H1 (cell line): ENCODE results near the gene SEMA6A. TPM values are rescaled to one million over a fixed set of nuclear protein-coding genes. Genes with fewer than 3 reads are reported as not detected.

Experiments
- CTCF ChIA-PET: fragments of 300-600 bp; sonication (Branson Sonifier 250); formaldehyde crosslinking; loops from one replicate; lab custom pipeline; 2021; ENCODE audit not compliant: partially characterized antibody; lab: Charles Lee
- POLR2A ChIA-PET: fragments of 300-600 bp; sonication (Branson Sonifier 250); formaldehyde crosslinking; loops from one replicate; lab custom pipeline; 2021; ENCODE audit warnings: inconsistent platforms; ENCODE audit not compliant: partially characterized antibody; lab: Charles Lee
- DNase-seq, 2 experiments: peaks; one replicate each; pipeline versions ENCODE4 v3.0.0 to v3.0.0-alpha.2; 2010 to 2022; ENCODE audit warnings: low spot score in 2 of 2, low read depth in 1 of 2, mixed read lengths in 1 of 2
- FAIRE-seq: peaks from 2 replicates; lab custom pipeline; 2011; peaks lifted over from hg19 to GRCh38; lab: Jason Lieb, UNC
- H2AFZ ChIP-seq: 2 replicates; pipeline ENCODE4 v1.8.1; 2012; ENCODE audit warnings: low read length, inconsistent platforms
- H2AK5ac ChIP-seq: 2 replicates; pipeline ENCODE4 v1.6.1; 2013; ENCODE audit warnings: low read depth, low read length
- H2BK120ac ChIP-seq: replicated peaks from 2 replicates; pipeline ENCODE3; 2013; ENCODE audit warnings: low read depth, low read length, inconsistent platforms
- H2BK12ac ChIP-seq: 2 replicates; pipeline ENCODE4 v1.6.1; 2013; ENCODE audit warnings: low read depth, low read length
- H2BK15ac ChIP-seq: 2 replicates; pipeline ENCODE4 v1.6.1; 2013; ENCODE audit warnings: low read length
- H2BK20ac ChIP-seq: 2 replicates; pipeline ENCODE4 v1.6.1; 2013; ENCODE audit warnings: low read length
- H2BK5ac ChIP-seq: 2 replicates; pipeline ENCODE4 v1.6.1; 2013; ENCODE audit warnings: low read depth, low read length
- H3K14ac ChIP-seq: 2 replicates; pipeline ENCODE4 v1.6.1; 2013; ENCODE audit warnings: inconsistent platforms; ENCODE audit not compliant: insufficient read length
- H3K18ac ChIP-seq: 2 replicates; pipeline ENCODE4 v1.6.1; 2013; ENCODE audit warnings: low read length; ENCODE audit errors: extremely low read depth
- H3K23ac ChIP-seq: 2 replicates; pipeline ENCODE4 v1.6.1; 2013; ENCODE audit warnings: inconsistent platforms; ENCODE audit not compliant: insufficient read length
- H3K23me2 ChIP-seq: 2 replicates; pipeline ENCODE4 v1.6.1; 2013; ENCODE audit warnings: low read depth, low read length
- H3K27ac ChIP-seq: 2 replicates; pipeline ENCODE4 v1.6.1; 2011; ENCODE audit warnings: low read depth, low read length, inconsistent platforms
- H3K27me3 ChIP-seq, 4 experiments: replicated peaks in 1 of 4; 1 replicate in 1 of 4; 2 replicates in 3 of 4; pipeline versions ENCODE4 v1.6.1 to v1.8.1; 2011 to 2013; ENCODE audit warnings: low read length in 3 of 4, mild to moderate bottlenecking in 3 of 4, inconsistent platforms in 2 of 4, mixed read lengths in 2 of 4, moderate library complexity in 1 of 4; ENCODE audit not compliant: control insufficient read depth in 3 of 4, insufficient read depth in 3 of 4; ENCODE audit errors: extremely low read depth in 1 of 4
- H3K36me3 ChIP-seq, 4 experiments: 2 replicates each; pipeline versions ENCODE4 v1.6.1 to v1.8.1; 2011 to 2013; ENCODE audit warnings: mild to moderate bottlenecking in 4 of 4, low read length in 3 of 4, moderate library complexity in 2 of 4, control low read depth in 1 of 4, inconsistent platforms in 1 of 4; ENCODE audit not compliant: insufficient read depth in 4 of 4, control insufficient read depth in 2 of 4
- H3K4ac ChIP-seq: replicated peaks from 2 replicates; pipeline ENCODE3; 2013; ENCODE audit warnings: low read length, low read depth, mixed read lengths, inconsistent platforms; ENCODE audit not compliant: insufficient read length
- H3K4me1 ChIP-seq, 4 experiments: replicated peaks in 1 of 4; 1 replicate in 1 of 4; 2 replicates in 3 of 4; pipeline versions ENCODE4 v1.6.1 to v1.8.1; 2011 to 2013; ENCODE audit warnings: low read length in 3 of 4, inconsistent platforms in 2 of 4, mixed read lengths in 1 of 4; ENCODE audit not compliant: insufficient read depth in 4 of 4, control insufficient read depth in 3 of 4
- H3K4me2 ChIP-seq, 2 experiments: 2 replicates each; pipeline versions ENCODE4 v1.6.1 to v1.8.1; 2011 to 2013; ENCODE audit warnings: low read depth in 2 of 2, low read length in 2 of 2, control low read depth in 1 of 2, inconsistent platforms in 1 of 2, mild to moderate bottlenecking in 1 of 2; ENCODE audit not compliant: insufficient read depth in 1 of 2
- H3K4me3 ChIP-seq, 4 experiments: fragments of 200-600, 300-600 bp in 1 of 4; sonication (generic), shearing (Covaris generic), sonication (Bioruptor Twin) in 1 of 4; 2 replicates each; pipeline versions ENCODE4 v1.5.1 to v1.8.1; 2011 to 2016; ENCODE audit warnings: low read length in 4 of 4, low read depth in 3 of 4, control low read depth in 2 of 4, inconsistent platforms in 2 of 4, mild to moderate bottlenecking in 2 of 4, mixed read lengths in 1 of 4, moderate library complexity in 1 of 4; ENCODE audit not compliant: insufficient read depth in 2 of 4; ENCODE audit errors: extremely low read depth in 1 of 4
- H3K56ac ChIP-seq: replicated peaks from 2 replicates; pipeline ENCODE3; 2013; ENCODE audit warnings: low read depth, mild to moderate bottlenecking, mixed read lengths, low read length, inconsistent platforms; ENCODE audit not compliant: insufficient read length
- H3K79me1 ChIP-seq: 2 replicates; pipeline ENCODE4 v1.6.1; 2013; ENCODE audit warnings: low read depth, low read length, control low read depth
- H3K79me2 ChIP-seq, 2 experiments: 2 replicates each; pipeline versions ENCODE4 v1.6.1 to v1.8.1; 2012 to 2013; ENCODE audit warnings: low read length in 2 of 2, mild to moderate bottlenecking in 2 of 2, inconsistent platforms in 1 of 2; ENCODE audit not compliant: insufficient read depth in 2 of 2, control insufficient read depth in 1 of 2
- H3K9ac ChIP-seq, 4 experiments: replicated peaks in 1 of 4; 1 replicate in 1 of 4; 2 replicates in 3 of 4; pipeline versions ENCODE4 v1.6.1 to v1.8.1; 2011 to 2013; ENCODE audit warnings: low read depth in 3 of 4, low read length in 3 of 4, control low read depth in 2 of 4, mild to moderate bottlenecking in 2 of 4, moderate library complexity in 2 of 4, inconsistent platforms in 1 of 4; ENCODE audit errors: extremely low read depth in 1 of 4
- H3K9me3 ChIP-seq, 2 experiments: 2 replicates each; pipeline versions ENCODE4 v1.6.1 to v1.8.1; 2012 to 2013; ENCODE audit warnings: mild to moderate bottlenecking in 2 of 2, moderate library complexity in 2 of 2, control low read depth in 1 of 2, inconsistent platforms in 1 of 2, low read depth in 1 of 2, low read length in 1 of 2, mixed read lengths in 1 of 2; ENCODE audit not compliant: insufficient read depth in 2 of 2
- H4K20me1 ChIP-seq, 2 experiments: replicated peaks in 1 of 2; 2 replicates each; pipeline versions ENCODE3 to v1.8.1; 2011 to 2013; ENCODE audit warnings: inconsistent platforms in 2 of 2, low read length in 2 of 2, mild to moderate bottlenecking in 1 of 2; ENCODE audit not compliant: insufficient read depth in 2 of 2, control insufficient read depth in 1 of 2
- H4K5ac ChIP-seq: 2 replicates; pipeline ENCODE4 v1.6.1; 2013; ENCODE audit warnings: low read length, low read depth, mixed read lengths, inconsistent platforms; ENCODE audit not compliant: insufficient read length
- H4K8ac ChIP-seq: 2 replicates; pipeline ENCODE4 v1.8.0; 2013; ENCODE audit warnings: mild to moderate bottlenecking, moderate library complexity, low read length, inconsistent platforms; ENCODE audit not compliant: insufficient read depth; ENCODE audit errors: extremely low read depth
- H4K91ac ChIP-seq: replicated peaks from 2 replicates; pipeline ENCODE3; 2013; ENCODE audit warnings: low read length, mixed read lengths, inconsistent platforms; ENCODE audit not compliant: insufficient read length
- ATF3 ChIP-seq: IDR thresholded peaks from 2 replicates; pipeline ENCODE4 v1.6.1; 2011; ENCODE audit warnings: low read depth, mild to moderate bottlenecking, low read length; ENCODE audit not compliant: insufficient read depth
- BRCA1 ChIP-seq: IDR thresholded peaks from 2 replicates; pipeline ENCODE4 v1.6.1; 2012; ENCODE audit warnings: low read depth, low read length, improper control_type of control experiment
- CTCF ChIP-seq, 3 experiments: IDR thresholded peaks; 1 replicate in 2 of 3; 2 replicates in 1 of 3; pipeline versions ENCODE4 v1.5.1 to v1.6.1; 2011; ENCODE audit warnings: low read length in 3 of 3, mild to moderate bottlenecking in 3 of 3, inconsistent platforms in 2 of 3, low read depth in 1 of 3, moderate library complexity in 1 of 3; ENCODE audit not compliant: insufficient read depth in 1 of 3; ENCODE audit errors: control extremely low read depth in 1 of 3
- EZH2 ChIP-seq: fragments of 200-600 bp; sonication (generic); IDR thresholded peaks from 2 replicates; pipeline ENCODE4 v1.7.1; 2012; ENCODE audit warnings: low read depth, mild to moderate bottlenecking, moderate library complexity, low read length, inconsistent platforms; ENCODE audit not compliant: severe bottlenecking
- GABPA ChIP-seq: IDR thresholded peaks from 2 replicates; pipeline ENCODE4 v1.6.1; 2011; ENCODE audit warnings: mild to moderate bottlenecking, low read length, moderate library complexity, borderline replicate concordance; ENCODE audit not compliant: insufficient read depth
- MAFK ChIP-seq: IDR thresholded peaks from 2 replicates; pipeline ENCODE4 v1.6.1; 2012; ENCODE audit warnings: low read depth, mild to moderate bottlenecking, improper control_type of control experiment, low read length
- MAX ChIP-seq: IDR thresholded peaks from 2 replicates; pipeline ENCODE4 v1.6.1; 2012; ENCODE audit warnings: inconsistent platforms
- POU5F1 ChIP-seq: IDR thresholded peaks from 2 replicates; pipeline ENCODE4 v1.6.1; 2011; ENCODE audit warnings: low read depth, mild to moderate bottlenecking, low read length, moderate library complexity
- SIX5 ChIP-seq: IDR thresholded peaks from 2 replicates; pipeline ENCODE4 v1.6.1; 2011; ENCODE audit warnings: mild to moderate bottlenecking, low read depth, low read length
- SP2 ChIP-seq: IDR thresholded peaks from 2 replicates; pipeline ENCODE4 v1.6.1; 2012; ENCODE audit warnings: mild to moderate bottlenecking, low read length, inconsistent platforms
- SRF ChIP-seq: IDR thresholded peaks from 2 replicates; pipeline ENCODE4 v1.6.1; 2011; ENCODE audit warnings: mild to moderate bottlenecking, low read depth, low read length, moderate library complexity
- WGBS, 2 experiments: shearing (Covaris generic) in 1 of 2; methylation state at CpG; one replicate each; pipeline versions ENCODE4 v1.1.6 to v1.1.7; 2013 to 2015; ENCODE audit warnings: low lambda C conversion rate in 2 of 2, mixed read lengths in 2 of 2, inconsistent platforms in 1 of 2, low coverage in 1 of 2, missing lambda C conversion rate in 1 of 2; ENCODE audit not compliant: insufficient replicate concordance in 2 of 2, insufficient coverage in 1 of 2, insufficient read length in 1 of 2; ENCODE audit errors: extremely low coverage in 1 of 2, missing lambda C conversion rate in 1 of 2; 5-methylcytosine and 5-hydroxymethylcytosine counted together
- polyA plus RNA-seq, 7 experiments: library from polyadenylated mRNA; depleted of rRNA in 3 of 7; stranded (reverse) in 5 of 7; unstranded in 2 of 7; fragments of >200 nt in 5 of 7; fragments of 200-250 nt in 2 of 7; gene quantifications; 1 replicate in 5 of 7; 2 replicates in 1 of 7; 4 replicates in 1 of 7; pipeline versions ENCODE4 v1.2.1 to v1.2.3, GENCODE V29; 2011 to 2013; ENCODE audit warnings: missing spikeins in 2 of 7, mixed read lengths in 2 of 7
- total RNA-seq: library from RNA; stranded (reverse); fragmentation: NEBNext Ultra II Directional; extraction: Animal tissue kit (Norgen Biotek cat#: 25700); gene quantifications from 2 replicates; pipeline ENCODE4 v1.2.1, GENCODE V29; 2021

Gene SEMA6A
- total and polyA plus RNA-seq, 2 of the 8 experiments (the other 6 are each of a cell fraction or from before 2014, with no cell fraction given), result 78.3 to 277 TPM

- H3K36me3 ChIP-seq, result no peaks in the 10 kb centered on the region
- H4K5ac ChIP-seq, result no peak overlapping the region
- no peak overlapping the region for H3K27ac ChIP-seq
- no peak overlapping the region for H3K9ac ChIP-seq
- no peak overlapping the region for H2BK20ac ChIP-seq
- H3K14ac ChIP-seq, result no peak overlapping the region
- no peak overlapping the region for H3K23ac ChIP-seq
- FAIRE-seq (no peak), DNase-seq (no peak)
- H3K4ac ChIP-seq, result no peak overlapping the region
- H3K9me3 ChIP-seq, result no peaks in the 10 kb centered on the region
- no peak overlapping the region for H2BK5ac ChIP-seq
- H3K79me2 ChIP-seq, result no peaks in the 10 kb centered on the region
- H2BK12ac ChIP-seq, result no peak overlapping the region
- H4K20me1 ChIP-seq, result no peaks in the 10 kb centered on the region
- H3K79me1 ChIP-seq, result no peaks in the 10 kb centered on the region; the same call in 1 of the 2 replicates
- no peak overlapping the region for H3K56ac ChIP-seq
- no peaks in the 10 kb centered on the region for H3K27me3 ChIP-seq
- no peak overlapping the region for H3K18ac ChIP-seq
- H2AK5ac ChIP-seq, result no peak overlapping the region
- no peak overlapping the region for H2AFZ ChIP-seq
- H3K4me2 ChIP-seq, result no peak overlapping the region
- no peak overlapping the region for H4K8ac ChIP-seq
- H3K23me2 ChIP-seq, result no peaks in the 10 kb centered on the region
- 95% methylated on average over 5 of the region's 5 CpGs; no CpG with 5 or more reads in 1 of the 2 experiments for WGBS, 2 experiments
- H3K4me3 ChIP-seq, result no peak overlapping the region
- no peak overlapping the region for H4K91ac ChIP-seq
- H3K4me1 ChIP-seq, result no peaks in the 10 kb centered on the region
- no peak overlapping the region for H2BK15ac ChIP-seq
- ChIA-PET POLR2A (no interaction called here), CTCF (interaction anchor here (0.7 to 1.3 kb wide), 3 partner anchors 15 to 41 kb away, joined by 3 read pairs; no protein-coding TSS in a partner anchor)
- H2BK120ac ChIP-seq, result no peak overlapping the region
- TF ChIP-seq SRF (no peak), GABPA (no peak), CTCF (IDR thresholded peaks at IDR 0.05; ENCODE audit: control extremely low read depth in 1 of 3, insufficient read depth in 1 of 3, low read depth in 1 of 3, low read length in 3 of 3) (no peak), MAX (no peak), MAFK (no peak), ATF3 (no peak), POU5F1 (no peak), SP2 (no peak), BRCA1 (no peak), EZH2 (no peak), SIX5 (no peak)
Observed at GRCh38 chr5:116421080-116421629, 153.5 kb downstream of the SEMA6A start.
